ENCODE measurements around the gene MPZL2. TPM values are rescaled to one million over a fixed set of nuclear protein-coding genes. Genes with fewer than 3 reads are reported as not detected.

Gene MPZL2
- total RNA-seq, 1 experiment from 2014 or later, result not detected

GRCh38 chr11:118205606-118206378 lies 58.3 kb downstream of the MPZL2 start:
- Histone ChIP-seq H3K27me3 (no peaks in the 10 kb centered on the region), H3K9me3 (no peaks in the 10 kb centered on the region), H3K4me3 (no peak overlapping the region), H3K36me3 (no peaks in the 10 kb centered on the region)
- no peak for DNase-seq

Other genes with a start within 250 kb of the MPZL2 start
- not detected in 2 replicates for gene TMPRSS4, start 187.2 kb downstream of the MPZL2 start, total RNA-seq (2014; rRNA removed; shearing (Covaris generic); ENCODE audit: low replicate concordance)
- gene SMIM35, start 177.3 kb downstream of the MPZL2 start, total RNA-seq (2014; rRNA removed; shearing (Covaris generic); ENCODE audit: low replicate concordance), result not detected in 2 replicates
- 0.23 and 0.35 TPM in 2 replicates for gene SCN4B, start 111.5 kb downstream of the MPZL2 start, total RNA-seq (2014; rRNA removed; shearing (Covaris generic); ENCODE audit: low replicate concordance)
- not detected in 2 replicates for gene SCN2B, start 87.7 kb downstream of the MPZL2 start, total RNA-seq (2014; rRNA removed; shearing (Covaris generic); ENCODE audit: low replicate concordance)
- not detected in 2 replicates for gene JAML, start 39.3 kb downstream of the MPZL2 start, total RNA-seq (2014; rRNA removed; shearing (Covaris generic); ENCODE audit: low replicate concordance)
- gene MPZL3, start 11.9 kb downstream of the MPZL2 start, total RNA-seq (2014; rRNA removed; shearing (Covaris generic); ENCODE audit: low replicate concordance), result 1.3 and 1.6 TPM in 2 replicates
- not detected in 2 replicates for gene CD3E, start 40.4 kb upstream of the MPZL2 start, total RNA-seq (2014; rRNA removed; shearing (Covaris generic); ENCODE audit: low replicate concordance)
- gene CD3D, start 78.4 kb upstream of the MPZL2 start, total RNA-seq (2014; rRNA removed; shearing (Covaris generic); ENCODE audit: low replicate concordance), result not detected in 2 replicates
- not detected in 2 replicates for gene CD3G, start 80.0 kb upstream of the MPZL2 start, total RNA-seq (2014; rRNA removed; shearing (Covaris generic); ENCODE audit: low replicate concordance)
- 30.3 and 40.1 TPM in 2 replicates for gene UBE4A, start 95.3 kb upstream of the MPZL2 start, total RNA-seq (2014; rRNA removed; shearing (Covaris generic); ENCODE audit: low replicate concordance)
- 113 and 709 TPM in 2 replicates for gene ATP5MG, start 137.3 kb upstream of the MPZL2 start, total RNA-seq (2014; rRNA removed; shearing (Covaris generic); ENCODE audit: low replicate concordance)
- gene KMT2A, start 172.2 kb upstream of the MPZL2 start, total RNA-seq (2014; rRNA removed; shearing (Covaris generic); ENCODE audit: low replicate concordance), result 6.5 and 11.9 TPM in 2 replicates

Data from MG63 (cell line).